ENCODE data around the gene TMEM18.
A peak's percentile ranks its signal among the peaks of the same experiment; 100 is the strongest.

The TMEM18 gene

GRCh38 chr2:681312-681711 is 4.1 kb upstream of the TMEM18 start:
- no peak overlapping the region for H3K27ac ChIP-seq (ENCODE audit: low read length)
- peaks cover 2% of the 10 kb centered on the region; the same call in 1 of the 2 replicates for H3K4me1 ChIP-seq (ENCODE audit: control insufficient read depth, insufficient read depth, low read length)
- no peaks in the 10 kb centered on the region for H3K36me3 ChIP-seq (ENCODE audit: control insufficient read depth, insufficient read depth, low read length)
- no CpG with 5 or more reads among the region's 11 CpGs for WGBS (ENCODE audit: insufficient coverage, insufficient read length)
- no peak for DNase-seq (ENCODE audit: low read depth, low spot score)
- H3K4me3 ChIP-seq (ENCODE audit: low read length): no peak overlapping the region
- no peaks in the 10 kb centered on the region for H3K27me3 ChIP-seq (ENCODE audit: control insufficient read depth, insufficient read depth, low read length)
- no peaks in the 10 kb centered on the region; the same call in 1 of the 2 replicates for H3K9me3 ChIP-seq (ENCODE audit: control insufficient read depth, insufficient read depth, low read length)

GRCh38 chr2:680496-680895 is 3.3 kb upstream of the TMEM18 start:
- no peaks in the 10 kb centered on the region; the same call in 1 of the 2 replicates for H3K36me3 ChIP-seq (ENCODE audit: control insufficient read depth, insufficient read depth, low read length)
- H3K9me3 ChIP-seq (ENCODE audit: control insufficient read depth, insufficient read depth, low read length): no peaks in the 10 kb centered on the region
- H3K27ac ChIP-seq (ENCODE audit: low read length): no peak overlapping the region
- no peak for DNase-seq (ENCODE audit: low read depth, low spot score)
- peaks cover 2% of the 10 kb centered on the region; the same call in 1 of the 2 replicates for H3K4me1 ChIP-seq (ENCODE audit: control insufficient read depth, insufficient read depth, low read length)
- no peaks in the 10 kb centered on the region for H3K27me3 ChIP-seq (ENCODE audit: control insufficient read depth, insufficient read depth, low read length)
- no peak overlapping the region for H3K4me3 ChIP-seq (ENCODE audit: low read length)
- WGBS (ENCODE audit: insufficient coverage, insufficient read length): no CpG with 5 or more reads among the region's 8 CpGs

DNA sequence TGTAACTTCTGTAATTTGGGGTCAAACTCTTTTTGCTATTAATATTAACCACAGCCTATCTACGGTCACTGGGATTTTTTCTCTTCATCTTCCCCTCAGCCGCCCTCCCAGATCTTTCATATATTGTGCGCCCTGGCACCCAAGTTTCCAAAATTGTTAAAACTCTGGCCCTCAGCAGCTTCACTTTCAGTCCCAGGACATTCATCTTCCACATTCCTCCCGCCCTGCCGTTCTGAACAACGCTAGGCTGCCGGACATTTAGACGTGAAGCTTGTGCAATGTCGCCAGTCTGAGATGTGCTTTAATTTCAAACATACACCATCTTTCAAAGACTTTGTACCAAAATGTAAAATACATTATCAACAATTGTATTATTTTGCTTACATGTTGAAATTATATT is 1.8 kb upstream of the TMEM18 start:
- no peak for DNase-seq (ENCODE audit: low read depth, low spot score)
- Histone ChIP-seq H3K4me3 (ENCODE audit: low read length) (no peak overlapping the region), H3K27me3 (ENCODE audit: control insufficient read depth, insufficient read depth, low read length) (no peaks in the 10 kb centered on the region), H3K4me1 (ENCODE audit: control insufficient read depth, insufficient read depth, low read length) (peaks cover 2% of the 10 kb centered on the region; the same call in 1 of the 2 replicates), H3K36me3 (ENCODE audit: control insufficient read depth, insufficient read depth, low read length) (no peaks in the 10 kb centered on the region; the same call in 1 of the 2 replicates), H3K27ac (ENCODE audit: low read length) (no peak overlapping the region), H3K9me3 (ENCODE audit: control insufficient read depth, insufficient read depth, low read length) (no peaks in the 10 kb centered on the region)
- no CpG with 5 or more reads among the region's 9 CpGs for WGBS (ENCODE audit: insufficient coverage, insufficient read length)

- no peaks in the 10 kb centered on the region for H3K27me3 ChIP-seq (ENCODE audit: control insufficient read depth, insufficient read depth, low read length)
- no peaks in the 10 kb centered on the region; the same call in 1 of the 2 replicates for H3K36me3 ChIP-seq (ENCODE audit: control insufficient read depth, insufficient read depth, low read length)
- H3K9me3 ChIP-seq (ENCODE audit: control insufficient read depth, insufficient read depth, low read length): no peaks in the 10 kb centered on the region
- WGBS (ENCODE audit: insufficient coverage, insufficient read length): no CpG with 5 or more reads among the region's 9 CpGs
- peaks cover 2% of the 10 kb centered on the region; the same call in 1 of the 2 replicates for H3K4me1 ChIP-seq (ENCODE audit: control insufficient read depth, insufficient read depth, low read length)
- no peak for DNase-seq (ENCODE audit: low read depth, low spot score)
- H3K27ac ChIP-seq (ENCODE audit: low read length): no peak overlapping the region
- H3K4me3 ChIP-seq (ENCODE audit: low read length): no peak overlapping the region; the same call in 1 of the 2 replicates
Observed at GRCh38 chr2:677959-678550, 849 bp upstream of the TMEM18 start.

- Histone ChIP-seq H3K4me1 (ENCODE audit: control insufficient read depth, insufficient read depth, low read length) (peaks cover 2% of the 10 kb centered on the region; the same call in 1 of the 2 replicates), H3K4me3 (ENCODE audit: low read length) (peak overlapping the region; percentile 77), H3K9me3 (ENCODE audit: control insufficient read depth, insufficient read depth, low read length) (no peaks in the 10 kb centered on the region), H3K27me3 (ENCODE audit: control insufficient read depth, insufficient read depth, low read length) (no peaks in the 10 kb centered on the region), H3K36me3 (ENCODE audit: control insufficient read depth, insufficient read depth, low read length) (peaks cover 5% of the 10 kb centered on the region; the same call in 1 of the 2 replicates), H3K27ac (ENCODE audit: low read length) (no peak overlapping the region)
- WGBS (ENCODE audit: insufficient coverage, insufficient read length): no CpG with 5 or more reads among the region's 46 CpGs
- peak; percentile 90 for DNase-seq (ENCODE audit: low read depth, low spot score)
Observed at GRCh38 chr2:676647-677055, 555 bp downstream of the TMEM18 start.

DNA sequence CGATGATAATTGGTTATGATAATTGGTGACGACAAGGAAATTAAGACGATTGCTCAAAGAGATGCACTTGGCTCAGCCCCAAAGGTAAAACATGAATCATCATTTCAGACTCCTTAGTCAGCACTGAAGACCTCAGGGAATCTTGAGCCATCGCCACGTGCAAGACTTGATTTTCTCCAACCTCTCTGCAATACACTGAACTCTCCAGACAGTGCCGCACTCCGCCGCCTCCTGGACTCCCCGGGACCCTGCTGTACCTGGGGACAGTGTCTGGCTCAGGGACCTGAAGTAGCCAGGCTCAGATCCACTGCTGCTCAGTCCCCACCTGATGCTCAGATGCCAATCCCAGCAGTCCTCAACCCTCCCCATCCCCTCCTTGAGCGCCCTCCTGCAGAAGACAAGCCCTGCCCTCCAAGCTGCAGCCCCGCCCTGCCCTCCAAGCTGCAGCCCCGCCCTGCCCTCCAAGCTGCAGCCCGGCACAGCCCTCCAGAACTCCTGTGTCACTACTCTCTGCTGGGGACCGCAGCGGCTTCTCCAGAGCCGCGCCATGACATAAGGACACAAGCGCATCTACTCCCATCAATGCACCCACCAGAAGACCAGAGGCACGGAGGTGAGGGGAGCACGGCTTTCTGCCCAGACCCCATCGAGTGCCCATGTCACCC is 1.1 kb downstream of the TMEM18 start:
- H3K27me3 ChIP-seq (ENCODE audit: control insufficient read depth, insufficient read depth, low read length): no peaks in the 10 kb centered on the region
- H3K9me3 ChIP-seq (ENCODE audit: control insufficient read depth, insufficient read depth, low read length): no peaks in the 10 kb centered on the region
- H3K4me1 ChIP-seq (ENCODE audit: control insufficient read depth, insufficient read depth, low read length): peaks cover under 1% of the 10 kb centered on the region; the same call in 1 of the 2 replicates
- WGBS (ENCODE audit: insufficient coverage, insufficient read length): 100% methylated on average over 1 of the region's 21 CpGs
- peak; percentile 54 for DNase-seq (ENCODE audit: low read depth, low spot score)
- H3K36me3 ChIP-seq (ENCODE audit: control insufficient read depth, insufficient read depth, low read length): peaks cover 5% of the 10 kb centered on the region; the same call in 1 of the 2 replicates
- H3K27ac ChIP-seq (ENCODE audit: low read length): no peak overlapping the region
- H3K4me3 ChIP-seq (ENCODE audit: low read length): peak overlapping the region; percentile 77

DNA sequence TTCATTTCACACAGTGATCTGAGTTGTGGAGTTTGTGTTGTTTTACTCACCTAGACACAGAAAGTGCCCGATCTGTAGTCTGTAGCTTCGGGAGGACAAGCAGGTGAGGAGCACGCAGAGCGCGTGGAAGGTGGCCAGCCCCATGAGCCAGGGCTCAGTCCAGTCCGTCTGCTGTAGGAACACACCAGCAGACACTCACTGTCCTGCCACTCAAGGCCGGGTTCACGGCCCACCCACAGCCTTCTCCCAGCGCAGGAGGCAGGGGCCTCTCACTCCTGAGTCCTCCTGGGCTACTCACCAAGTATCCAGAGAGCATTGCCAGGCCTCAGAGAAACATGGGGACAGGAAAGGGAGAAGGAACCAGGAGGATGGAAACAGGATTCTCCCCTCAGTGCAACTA is 1.7 kb downstream of the TMEM18 start:
- no peak overlapping the region for H3K4me3 ChIP-seq (ENCODE audit: low read length)

DNA sequence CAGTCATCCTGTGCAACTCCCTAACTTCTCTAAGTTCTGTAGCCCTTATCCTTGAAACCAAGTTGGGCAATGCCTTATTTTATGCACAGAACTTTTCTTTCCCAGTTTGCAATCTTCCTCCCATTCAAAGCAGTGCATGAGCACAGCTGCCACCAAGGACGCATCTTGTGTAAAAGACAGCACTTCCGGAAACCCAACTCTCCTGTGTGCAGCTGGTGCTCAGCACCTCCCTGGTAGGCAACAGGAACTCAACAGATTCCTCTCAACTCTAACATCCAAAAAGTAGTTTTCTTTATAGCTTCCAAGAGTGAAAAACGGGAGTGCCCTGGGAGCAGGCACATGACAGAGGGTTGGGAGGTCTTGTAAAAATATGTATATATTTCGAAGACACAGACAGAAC is 2.2 kb downstream of the TMEM18 start:
- Histone ChIP-seq H3K27ac (ENCODE audit: low read length) (no peak overlapping the region), H3K4me1 (ENCODE audit: control insufficient read depth, insufficient read depth, low read length) (no peaks in the 10 kb centered on the region)
- WGBS (ENCODE audit: insufficient coverage, insufficient read length): no CpG with 5 or more reads among the region's 4 CpGs

More for the DNA sequence above, 1.7 kb downstream of the TMEM18 start:
- Histone ChIP-seq H3K4me1 (ENCODE audit: control insufficient read depth, insufficient read depth, low read length) (no peaks in the 10 kb centered on the region), H3K27ac (ENCODE audit: low read length) (no peak overlapping the region), H3K36me3 (ENCODE audit: control insufficient read depth, insufficient read depth, low read length) (peaks cover 6% of the 10 kb centered on the region; the same call in 1 of the 2 replicates), H3K9me3 (ENCODE audit: control insufficient read depth, insufficient read depth, low read length) (no peaks in the 10 kb centered on the region), H3K27me3 (ENCODE audit: control insufficient read depth, insufficient read depth, low read length) (no peaks in the 10 kb centered on the region)
- DNase-seq (ENCODE audit: low read depth, low spot score): no peak
- no CpG with 5 or more reads among the region's 9 CpGs for WGBS (ENCODE audit: insufficient coverage, insufficient read length)

GRCh38 chr2:674321-674985 is 2.8 kb downstream of the TMEM18 start:
- no peaks in the 10 kb centered on the region for H3K27me3 ChIP-seq (ENCODE audit: control insufficient read depth, insufficient read depth, low read length)
- H3K27ac ChIP-seq (ENCODE audit: low read length): no peak overlapping the region
- no peak overlapping the region for H3K4me3 ChIP-seq (ENCODE audit: low read length)
- H3K9me3 ChIP-seq (ENCODE audit: control insufficient read depth, insufficient read depth, low read length): no peaks in the 10 kb centered on the region
- WGBS (ENCODE audit: insufficient coverage, insufficient read length): no CpG with 5 or more reads among the region's 9 CpGs
- peaks cover 8% of the 10 kb centered on the region; the same call in 1 of the 2 replicates for H3K36me3 ChIP-seq (ENCODE audit: control insufficient read depth, insufficient read depth, low read length)
- DNase-seq (ENCODE audit: low read depth, low spot score): no peak
- H3K4me1 ChIP-seq (ENCODE audit: control insufficient read depth, insufficient read depth, low read length): no peaks in the 10 kb centered on the region

More for the DNA sequence above, 2.2 kb downstream of the TMEM18 start:
- Histone ChIP-seq H3K9me3 (ENCODE audit: control insufficient read depth, insufficient read depth, low read length) (no peaks in the 10 kb centered on the region), H3K4me3 (ENCODE audit: low read length) (no peak overlapping the region), H3K36me3 (ENCODE audit: control insufficient read depth, insufficient read depth, low read length) (peaks cover 8% of the 10 kb centered on the region; the same call in 1 of the 2 replicates), H3K27me3 (ENCODE audit: control insufficient read depth, insufficient read depth, low read length) (no peaks in the 10 kb centered on the region)
- no peak for DNase-seq (ENCODE audit: low read depth, low spot score)

DNA sequence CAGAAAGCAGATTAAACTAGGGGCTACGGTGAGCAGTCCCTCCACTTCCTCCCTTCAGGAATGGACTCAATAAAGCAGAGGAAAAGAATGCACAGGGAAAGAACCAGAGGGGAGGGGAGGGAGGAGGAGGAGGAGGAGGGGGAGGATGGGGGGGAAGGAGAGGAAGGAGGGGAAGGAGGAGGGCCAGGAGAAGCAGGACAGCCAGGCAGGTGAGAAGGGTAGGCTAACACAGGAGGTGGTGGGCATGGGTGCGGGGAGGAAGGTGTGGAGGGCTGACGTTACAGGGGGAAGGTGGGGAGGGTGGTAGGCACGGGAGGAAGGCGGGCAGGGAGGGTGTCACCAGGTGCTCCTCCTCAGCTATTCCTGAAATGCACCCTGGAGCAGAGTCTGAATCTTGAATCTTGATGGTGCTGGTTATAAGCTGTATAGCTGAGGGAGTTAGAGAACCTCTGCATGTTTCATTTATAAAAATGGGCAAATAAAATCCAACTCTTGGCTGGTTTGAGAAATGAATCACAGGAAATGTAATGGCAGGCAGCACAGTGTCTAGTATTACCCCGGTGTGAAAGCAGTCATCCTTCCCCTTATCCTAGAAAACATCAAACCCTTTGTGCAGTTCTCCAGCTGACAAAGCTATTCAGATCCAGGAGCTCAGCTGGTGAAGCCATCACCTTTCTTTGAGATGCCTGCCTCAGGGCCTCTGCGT is 3.4 kb downstream of the TMEM18 start:
- Histone ChIP-seq H3K9me3 (ENCODE audit: control insufficient read depth, insufficient read depth, low read length) (no peaks in the 10 kb centered on the region), H3K4me1 (ENCODE audit: control insufficient read depth, insufficient read depth, low read length) (no peaks in the 10 kb centered on the region), H3K36me3 (ENCODE audit: control insufficient read depth, insufficient read depth, low read length) (peaks cover 9% of the 10 kb centered on the region; the same call in 1 of the 2 replicates), H3K4me3 (ENCODE audit: low read length) (no peak overlapping the region), H3K27me3 (ENCODE audit: control insufficient read depth, insufficient read depth, low read length) (no peaks in the 10 kb centered on the region), H3K27ac (ENCODE audit: low read length) (no peak overlapping the region)
- no CpG with 5 or more reads among the region's 7 CpGs for WGBS (ENCODE audit: insufficient coverage, insufficient read length)
- DNase-seq (ENCODE audit: low read depth, low spot score): no peak

Data from iPS DF 6.9 (cell line).